Colon (tissue), 2 donors: ENCODE results near the gene SLC7A11.
"Not testable (repeated sequence)": the region's sequence is repeated elsewhere in the genome, so short reads cannot be mapped to it uniquely, and the experiment has no call there.

Experiments
- FAIRE-seq: peaks from 2 replicates; lab custom pipeline; 2012; peaks lifted over from hg19 to GRCh38; lab: Jason Lieb, UNC
- donor health status: control.
- donor health status: control.

SLC7A11 gene

GRCh38 chr4:138242834-138243156 lies 646 bp upstream of the SLC7A11 start:
- no peak for FAIRE-seq

DNA sequence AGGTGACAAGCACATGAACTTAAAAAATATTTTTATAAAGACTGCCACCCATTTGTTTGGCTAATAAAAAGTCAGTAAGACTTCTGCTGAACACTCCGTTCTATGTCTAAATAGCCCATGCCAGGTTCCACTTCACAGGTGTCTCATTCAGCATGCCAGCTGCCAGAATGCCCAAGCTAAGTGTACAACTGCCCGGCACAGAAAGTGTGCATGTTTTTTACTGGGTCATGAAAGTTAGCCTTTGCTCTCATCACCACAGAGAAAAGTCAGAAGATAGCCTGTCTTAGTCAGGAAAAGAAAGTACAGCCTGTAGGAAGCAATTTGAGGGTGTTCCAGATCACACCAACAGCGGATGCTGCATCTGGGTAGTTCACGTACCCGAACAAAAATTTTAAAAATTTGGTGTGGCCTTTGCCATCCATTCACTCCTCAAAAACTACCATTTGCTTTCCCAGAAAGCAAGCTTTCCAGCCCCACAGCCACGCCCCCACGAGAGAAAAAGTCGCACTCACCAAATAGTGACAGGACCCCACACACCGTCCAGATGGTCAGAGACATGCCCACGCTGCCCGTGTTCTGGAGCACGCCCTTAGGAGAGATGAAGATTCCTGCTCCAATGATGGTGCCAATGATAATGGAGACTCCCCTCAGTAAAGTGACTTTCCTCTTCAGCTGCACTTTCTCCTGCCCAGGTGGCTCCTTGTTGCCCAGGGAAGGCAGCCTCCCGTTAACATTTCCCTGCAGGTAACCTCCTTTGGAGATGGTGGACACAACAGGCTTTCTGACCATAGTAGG lies 671 bp downstream of the SLC7A11 start:
- FAIRE-seq, result no peak

DNA sequence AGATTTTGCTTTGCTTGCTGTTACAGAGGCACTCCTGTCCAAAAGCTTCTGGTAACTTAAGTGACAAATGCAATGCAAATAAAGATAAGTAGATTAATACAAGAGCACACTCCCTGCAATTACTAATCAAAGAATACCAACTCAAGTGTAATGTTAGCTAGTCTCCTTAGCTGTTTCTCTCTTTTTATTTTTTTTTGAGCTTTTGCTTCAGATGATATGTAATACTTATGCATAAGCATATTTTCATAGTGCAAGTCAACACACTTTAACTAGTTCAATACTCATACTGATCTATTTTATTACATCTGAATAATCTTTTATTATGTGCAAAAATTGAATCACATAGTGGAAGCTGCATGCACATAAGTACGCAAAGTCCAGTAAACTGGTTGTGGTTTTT lies 2.7 kb downstream of the SLC7A11 start:
- FAIRE-seq, result no peak

DNA sequence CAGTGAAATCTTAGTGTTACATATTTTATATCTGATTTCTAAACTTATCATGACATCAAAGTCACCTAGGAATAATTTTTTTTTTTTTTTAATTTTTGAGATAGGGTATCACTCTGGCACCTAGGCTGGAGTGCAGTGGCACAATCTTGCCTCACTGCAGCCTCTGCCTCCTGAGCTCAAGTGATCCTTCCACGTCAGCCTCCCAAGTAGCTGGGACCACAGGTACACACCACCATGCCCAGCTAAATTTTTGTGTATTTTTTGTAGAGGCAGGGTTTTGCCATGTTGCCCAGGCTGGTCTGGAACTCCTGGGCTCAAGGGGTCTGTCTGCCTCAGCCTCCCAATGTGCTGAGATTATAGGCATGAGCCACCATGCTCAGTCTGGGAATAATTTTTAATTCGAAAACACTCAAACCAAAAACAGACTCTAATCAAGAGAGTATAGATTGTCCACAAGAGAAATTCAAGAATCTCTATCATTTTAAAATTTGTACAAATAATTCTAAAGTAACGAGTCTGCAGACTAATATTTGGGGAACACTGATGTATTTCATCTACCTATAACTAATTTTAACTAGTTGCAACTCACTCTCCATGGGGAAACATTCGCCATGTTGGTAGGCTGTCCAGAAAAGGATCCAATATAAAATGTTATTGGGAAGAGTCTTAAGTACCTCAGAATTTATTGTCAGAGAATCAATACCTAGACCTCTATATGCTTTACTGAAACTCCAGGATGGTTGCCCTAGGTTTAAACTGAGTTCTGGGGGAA lies 3.4 kb downstream of the SLC7A11 start:
- FAIRE-seq, result no peak

DNA sequence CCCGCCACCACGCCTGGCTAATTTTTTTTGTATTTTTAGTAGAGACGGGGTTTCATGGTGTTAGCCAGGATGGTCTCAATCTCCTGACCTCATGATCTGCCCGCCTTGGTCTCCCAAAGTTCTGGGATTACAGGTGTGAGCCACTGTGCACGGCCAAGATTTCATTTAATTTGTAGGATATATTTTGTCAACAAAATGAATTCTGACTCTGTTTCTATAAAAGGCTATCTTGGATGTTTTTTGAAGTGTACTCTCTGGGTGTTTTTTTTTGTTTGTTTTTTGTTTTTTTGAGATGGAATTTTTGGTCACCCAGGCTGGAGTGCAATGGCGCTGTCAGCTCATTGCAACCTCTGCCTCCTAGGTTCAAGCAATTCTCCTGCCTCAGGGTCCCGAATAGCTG lies 5.0 kb downstream of the SLC7A11 start:
- not testable (repeated sequence) for FAIRE-seq

GRCh38 chr4:138236037-138236436 lies 6.1 kb downstream of the SLC7A11 start:
- FAIRE-seq, result no peak

DNA sequence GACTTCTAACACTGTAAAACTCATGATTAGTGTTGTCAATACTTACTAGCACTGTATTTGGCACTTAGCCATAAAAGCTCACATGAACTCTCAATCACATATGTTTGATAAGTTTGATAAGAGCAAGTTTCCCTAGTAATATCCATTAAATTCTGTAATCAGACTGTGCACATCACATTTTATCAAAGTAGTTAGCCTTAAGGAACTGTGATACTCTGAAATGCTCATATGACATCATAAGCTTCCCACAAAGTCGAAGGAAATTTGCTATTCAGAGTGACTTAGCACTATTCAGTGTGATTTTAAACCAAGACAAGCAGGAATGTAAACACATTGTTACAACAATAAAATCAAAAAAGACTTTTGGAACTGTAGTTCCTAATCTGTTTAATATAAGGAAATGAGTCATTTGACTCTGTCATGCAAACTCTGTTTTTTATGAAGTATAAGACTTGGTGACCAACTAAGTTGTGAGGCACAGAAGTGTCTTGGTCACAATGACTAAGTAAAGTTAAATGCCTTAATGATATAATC lies 6.7 kb downstream of the SLC7A11 start:
- FAIRE-seq, result no peak

GRCh38 chr4:138234248-138234647 lies 7.9 kb downstream of the SLC7A11 start:
- FAIRE-seq, result no peak

- FAIRE-seq, result no peak
These were observed 8.7 kb downstream of the SLC7A11 start for GRCh38 chr4:138233313-138234034.

DNA sequence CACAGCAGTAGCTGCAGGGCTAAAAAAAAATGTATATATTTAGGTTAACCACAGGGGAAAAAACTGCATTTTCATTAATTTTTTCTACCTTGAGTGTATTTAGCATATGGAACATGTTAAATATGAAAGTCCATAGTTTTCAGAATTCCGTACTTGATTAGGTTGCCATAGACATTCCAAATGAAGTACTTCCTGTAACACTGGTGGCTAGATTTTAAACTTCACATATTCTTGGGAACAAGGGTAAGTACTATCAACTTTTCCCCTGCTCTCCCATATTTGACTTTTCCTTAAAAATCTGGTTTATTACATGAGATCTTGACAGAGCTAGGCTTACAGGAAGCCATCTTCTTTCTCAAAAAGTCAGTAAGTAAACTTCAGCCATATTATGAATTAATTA lies 9.8 kb downstream of the SLC7A11 start:
- no peak for FAIRE-seq

DNA sequence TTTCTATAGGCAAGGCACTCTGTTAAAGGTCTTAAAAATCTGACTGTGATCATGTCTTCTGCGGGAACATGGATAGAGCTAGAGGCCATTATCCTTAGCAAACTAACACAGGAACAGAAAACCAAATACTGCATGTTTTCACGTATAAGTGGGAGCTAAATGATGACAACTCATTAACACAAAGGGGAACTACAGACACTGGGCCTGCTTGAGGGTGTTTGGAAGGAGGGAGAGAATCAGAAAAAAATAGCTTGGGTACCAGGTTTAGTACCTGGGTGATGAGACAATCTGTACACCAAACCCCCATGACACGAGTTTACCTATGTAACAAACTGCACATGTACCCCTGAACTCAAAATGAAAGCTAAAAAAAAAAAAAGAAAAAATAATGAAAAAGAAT lies 12.1 kb downstream of the SLC7A11 start:
- no peak for FAIRE-seq

GRCh38 chr4:138229160-138229559 lies 13.0 kb downstream of the SLC7A11 start:
- FAIRE-seq, result no peak

GRCh38 chr4:138226351-138226750 lies 15.8 kb downstream of the SLC7A11 start:
- no peak for FAIRE-seq

DNA sequence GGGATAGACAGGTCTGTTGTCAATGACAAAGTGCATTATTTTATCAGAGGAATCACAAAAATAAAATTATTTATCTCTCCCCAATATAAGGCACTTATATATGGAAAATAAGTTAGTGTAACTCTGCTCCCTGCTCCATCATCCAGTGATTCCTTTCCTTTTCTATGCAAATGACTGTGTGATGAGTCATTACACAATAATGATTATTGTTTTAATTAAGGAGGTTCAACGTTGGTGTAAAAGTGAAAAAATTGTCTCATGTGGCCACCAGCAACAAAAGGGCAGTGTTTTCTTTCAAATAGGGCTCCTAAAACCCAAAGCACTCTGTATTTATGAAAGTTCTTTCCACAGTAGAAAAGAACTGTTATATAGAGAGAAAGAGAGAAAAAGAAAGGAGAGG lies 16.7 kb downstream of the SLC7A11 start:
- no peak for FAIRE-seq

GRCh38 chr4:138224614-138225013 lies 17.5 kb downstream of the SLC7A11 start:
- no peak for FAIRE-seq

DNA sequence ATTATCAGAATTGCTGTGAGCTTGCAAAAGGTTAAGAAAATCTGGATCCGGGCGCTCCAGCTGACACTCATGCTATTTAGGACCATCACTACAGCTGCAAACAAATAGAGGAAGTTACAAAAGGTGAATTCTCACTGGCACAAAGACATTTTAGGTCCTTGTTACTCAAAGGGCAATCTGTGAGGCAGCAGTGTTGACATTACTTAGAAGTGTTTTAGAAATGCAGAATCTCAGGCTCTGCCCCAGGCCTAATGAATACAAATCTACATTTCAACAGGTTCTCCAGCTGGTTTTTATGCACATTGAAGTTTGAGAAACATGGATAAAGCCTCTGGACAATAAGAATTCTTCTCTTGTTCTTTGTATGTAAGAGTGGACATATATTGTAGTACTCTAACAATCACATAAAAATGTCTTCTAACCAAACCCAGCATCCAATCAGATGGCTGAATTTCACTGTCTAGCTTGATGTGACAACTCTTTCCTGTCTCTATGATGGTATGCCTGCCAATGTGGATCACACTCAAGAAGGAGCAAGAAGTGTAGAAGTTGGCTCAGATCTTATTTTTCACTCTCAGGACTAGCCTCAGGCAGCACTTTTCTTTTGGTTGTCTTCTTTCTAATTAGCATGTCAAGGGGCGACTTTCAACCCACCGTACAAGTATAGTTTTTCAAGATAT lies 18.8 kb downstream of the SLC7A11 start:
- FAIRE-seq, result no peak

DNA sequence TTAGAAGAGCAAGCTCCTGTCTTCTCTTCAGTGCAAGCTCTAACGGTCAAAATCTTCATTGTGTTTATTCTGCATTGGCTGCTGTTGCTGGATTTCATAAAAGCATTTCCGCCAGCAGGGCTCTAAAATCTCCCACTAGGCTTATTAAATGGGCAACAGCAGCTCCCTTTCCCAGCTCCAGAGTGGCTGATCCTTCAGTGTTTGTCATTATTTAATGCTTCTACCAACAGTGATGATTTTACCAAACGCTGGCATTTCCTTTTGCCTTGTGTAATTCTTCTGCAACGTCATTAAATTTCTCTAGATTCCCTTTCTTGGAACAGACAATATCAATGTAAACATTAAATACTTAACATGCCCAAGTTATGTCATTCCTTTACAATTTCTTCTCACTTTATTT lies 20.1 kb downstream of the SLC7A11 start:
- no peak for FAIRE-seq

- no peak for FAIRE-seq
These were observed 23.2 kb downstream of the SLC7A11 start for GRCh38 chr4:138218976-138219375.

- no peak for FAIRE-seq
These were observed 24.6 kb downstream of the SLC7A11 start for GRCh38 chr4:138217567-138217966.

DNA sequence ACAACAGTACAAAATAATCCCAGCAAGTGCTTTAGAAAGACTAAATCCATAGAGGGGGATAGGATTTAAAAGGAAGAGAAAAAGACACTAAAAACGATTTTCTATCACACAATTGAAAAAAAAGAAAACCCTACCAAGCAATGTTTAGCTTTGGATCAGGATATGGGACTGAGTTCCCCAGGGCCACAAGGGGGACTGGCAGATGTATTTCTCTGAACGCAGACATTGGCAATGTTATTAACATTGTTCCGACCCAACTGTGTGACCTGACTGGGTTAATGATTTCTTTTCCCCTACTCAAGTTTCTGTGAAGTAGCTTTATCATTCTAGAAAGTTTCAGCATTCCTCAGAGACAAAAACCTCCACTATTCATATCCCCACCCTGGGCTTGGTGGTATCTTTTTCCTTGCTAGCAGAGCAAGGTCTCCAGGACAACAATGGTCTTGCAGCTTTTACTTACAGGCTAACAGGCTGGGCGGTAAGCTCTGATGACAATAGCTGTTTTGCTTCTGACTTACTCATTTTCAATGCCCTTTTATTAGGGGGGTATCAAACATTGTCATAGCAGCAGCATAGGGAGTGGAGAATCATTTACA lies 25.8 kb downstream of the SLC7A11 start:
- no peak for FAIRE-seq

DNA sequence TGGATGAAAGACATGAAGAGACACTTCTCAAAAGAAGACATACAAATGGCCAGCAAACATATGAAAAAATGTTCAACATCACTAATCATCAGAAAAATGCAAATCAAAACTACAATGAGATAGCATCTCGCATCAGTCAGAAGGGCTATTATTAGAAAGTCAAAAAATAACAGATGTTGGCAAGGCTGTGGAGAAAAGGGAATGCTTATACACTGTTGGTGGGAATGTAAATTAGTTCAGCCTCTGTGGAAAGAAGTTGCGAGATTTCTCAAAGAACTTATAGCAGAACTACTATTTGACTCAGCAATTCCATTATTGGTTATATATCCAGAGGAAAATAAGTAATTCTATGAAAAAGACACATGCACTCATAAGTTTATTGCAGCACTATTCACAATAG lies 31.6 kb downstream of the SLC7A11 start:
- not testable (repeated sequence) for FAIRE-seq

DNA sequence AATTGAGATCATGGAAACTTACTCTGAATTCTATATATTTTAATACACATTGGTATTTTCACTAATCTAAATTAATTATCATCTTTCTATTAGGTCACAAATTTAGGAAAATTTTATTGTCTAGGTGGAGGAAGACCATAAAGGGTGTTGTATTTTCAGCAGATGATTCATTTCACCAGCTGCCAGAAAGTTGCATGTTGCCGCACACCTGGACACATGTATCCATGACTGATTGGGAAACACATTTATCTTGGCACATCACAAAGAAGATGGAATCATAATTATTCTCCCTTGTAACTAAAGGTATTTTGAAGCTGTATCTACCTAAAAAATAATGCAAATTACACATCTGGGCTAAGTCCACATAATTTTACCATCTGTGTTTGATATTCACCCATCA lies 33.1 kb downstream of the SLC7A11 start:
- FAIRE-seq, result no peak
